A549 (cell line): ENCODE data around the gene SPIN1. TPM values are rescaled to one million over a fixed set of nuclear protein-coding genes. Genes with fewer than 3 reads are reported as not detected.
"Not testable (repeated sequence)": the region's sequence is repeated elsewhere in the genome, so short reads cannot be mapped to it uniquely, and the experiment has no call there.

Experiments
- ATAC-seq, 2 experiments: fragments of 200-7000 bp in 1 of 2; fragments of >200 bp in 1 of 2; cut with Nextera tagmentation in 1 of 2; cut with Tn5 transposase in 1 of 2; 3 replicates each; pipeline versions ENCODE4 v1.8.0 to v1.9.1; 2018 to 2020; ENCODE audit warnings: mild to moderate bottlenecking in 1 of 2, moderate library complexity in 1 of 2
- CTCF ChIA-PET: fragments of 300-600 bp; sonication (Branson Sonifier 250); formaldehyde crosslinking; extraction: SDS; loops from one replicate; lab custom pipeline; 2021; ENCODE audit warnings: antibody characterized with exemption, inconsistent platforms; lab: Yijun Ruan, JAX
- POLR2A ChIA-PET: fragments of 350-600 bp; formaldehyde crosslinking; extraction: SDS; loops from one replicate; lab custom pipeline; 2021; ENCODE audit warnings: antibody characterized with exemption, inconsistent platforms; lab: Yijun Ruan, JAX
- DNase-seq, 2 experiments: peaks; one replicate each; pipeline versions ENCODE4 v3.0.0 to v3.0.0-alpha.2; 2011 to 2016; ENCODE audit warnings: low read depth in 1 of 2, low spot score in 1 of 2
- FAIRE-seq: peaks from 2 replicates; lab custom pipeline; 2011; peaks lifted over from hg19 to GRCh38; lab: Jason Lieb, UNC
- H3K27ac ChIP-seq, 2 experiments: fragments of >200 bp; sonication (Bioruptor Twin); formaldehyde crosslinking; 3 replicates each; pipeline ENCODE4 v1.5.1; 2016 to 2017
- H3K4me1 ChIP-seq: fragments of >200 bp; sonication (Bioruptor Twin); formaldehyde crosslinking; 3 replicates; pipeline ENCODE4 v1.6.1; 2016
- H3K4me2 ChIP-seq: fragments of >200 bp; sonication (Bioruptor Twin); formaldehyde crosslinking; 3 replicates; pipeline ENCODE4 v1.6.1; 2016
- H3K4me3 ChIP-seq: fragments of >200 bp; sonication (Bioruptor Twin); formaldehyde crosslinking; 3 replicates; pipeline ENCODE4 v1.5.1; 2016
- H3K9me3 ChIP-seq: fragments of >200 bp; sonication (Bioruptor Twin); formaldehyde crosslinking; 3 replicates; pipeline ENCODE4 v1.6.1; 2016
- BHLHE40 ChIP-seq: IDR thresholded peaks from 2 replicates; pipeline ENCODE4 v1.6.1; 2012; ENCODE audit warnings: low read depth, low read length, inconsistent platforms
- CBX2 ChIP-seq: fragments of 200-600 bp; sonication (generic); IDR thresholded peaks from 2 replicates; pipeline ENCODE4 v1.6.1; 2016; ENCODE audit warnings: low read depth, mild to moderate bottlenecking, borderline replicate concordance
- CHD2 ChIP-seq: fragments of 150-350 bp; IDR thresholded peaks from 2 replicates; pipeline ENCODE4 v1.6.1; 2014; ENCODE audit warnings: low read length; ENCODE audit not compliant: partially characterized antibody
- CHD4 ChIP-seq: fragments of 200-600 bp; sonication (generic); IDR thresholded peaks from 2 replicates; pipeline ENCODE4 v1.6.1; 2016; ENCODE audit warnings: antibody characterized with exemption, mild to moderate bottlenecking, borderline replicate concordance
- FOSB ChIP-seq: fragments of 250-450 bp; sonication (Bioruptor Pico); IDR thresholded peaks from 2 replicates; pipeline ENCODE4 v1.5.0; 2020; ENCODE audit warnings: mild to moderate bottlenecking, moderate library complexity
- MYC ChIP-seq: IDR thresholded peaks from 2 replicates; pipeline ENCODE4 v1.6.1; 2012; ENCODE audit warnings: mild to moderate bottlenecking, inconsistent platforms, low read length, improper control_type of control experiment, borderline replicate concordance
- NFE2L2 ChIP-seq: fragments of 150-350 bp; conservative IDR thresholded peaks from 2 replicates; pipeline ENCODE4 v1.6.1; 2014; ENCODE audit warnings: low read length
- RARB ChIP-seq: fragments of 250-450 bp; sonication (Bioruptor Pico); IDR thresholded peaks from 2 replicates; pipeline ENCODE4 v1.8.0; 2021; ENCODE audit warnings: mild to moderate bottlenecking, moderate library complexity
- RFX5 ChIP-seq: fragments of 450-650 bp; IDR thresholded peaks from 2 replicates; pipeline ENCODE4 v1.7.1; 2014; ENCODE audit warnings: antibody characterized with exemption, mild to moderate bottlenecking, moderate library complexity
- TFCP2L1 ChIP-seq: fragments of 250-450 bp; sonication (Bioruptor Pico); IDR thresholded peaks from 2 replicates; pipeline ENCODE4 v1.5.0; 2021; ENCODE audit warnings: mild to moderate bottlenecking
- ZSCAN20 ChIP-seq: fragments of 250-450 bp; sonication (Bioruptor Pico); IDR thresholded peaks from 2 replicates; pipeline ENCODE4 v1.8.0; 2022; ENCODE audit warnings: mild to moderate bottlenecking, moderate library complexity
- WGBS: methylation state at CpG from one replicate; pipeline ENCODE4 v1.1.6; 2017; ENCODE audit errors: missing lambda C conversion rate; 5-methylcytosine and 5-hydroxymethylcytosine counted together
- polyA plus RNA-seq, 4 experiments: library from polyadenylated mRNA; depleted of rRNA in 3 of 4; stranded (reverse); fragments of >200 nt; fragmentation: RNase III in 1 of 4; extraction: RNeasy Plus Mini Kit Qiagen cat#74134 plus additional on column Dnase treatment in 1 of 4; gene quantifications; 2 replicates in 3 of 4; 3 replicates in 1 of 4; pipeline ENCODE4 v1.2.3, GENCODE V29; 2011 to 2017
- TF ChIP-seq, protein P1 (sequence below): fragments of >200 bp; sonication (Bioruptor Twin); formaldehyde crosslinking; IDR thresholded peaks from 2 replicates; pipeline ENCODE4 v1.6.1; 2016
- TF ChIP-seq, protein P2 (sequence below): fragments of 200-600 bp; sonication (generic); IDR thresholded peaks from 2 replicates; pipeline ENCODE4 v1.6.1; 2016; ENCODE audit warnings: antibody characterized with exemption, mild to moderate bottlenecking, moderate library complexity

SPIN1 gene
- polyA plus RNA-seq, 2 of the 4 experiments (the other 2 are of a cell fraction) = 47.8 to 83.9 TPM

GRCh38 chr9:88388203-88388885 is at the start of gene SPIN1 (continued):
- TF ChIP-seq MYC = no peak
- no peak for TF ChIP-seq NFE2L2
- TF ChIP-seq, protein P1, sequence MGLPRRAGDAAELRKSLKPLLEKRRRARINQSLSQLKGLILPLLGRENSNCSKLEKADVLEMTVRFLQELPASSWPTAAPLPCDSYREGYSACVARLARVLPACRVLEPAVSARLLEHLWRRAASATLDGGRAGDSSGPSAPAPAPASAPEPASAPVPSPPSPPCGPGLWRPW = no peak
- no peak for TF ChIP-seq TFCP2L1 (CRISPR knock-in tag)
- TF ChIP-seq, all 56 proteins: peak for 6

DNA sequence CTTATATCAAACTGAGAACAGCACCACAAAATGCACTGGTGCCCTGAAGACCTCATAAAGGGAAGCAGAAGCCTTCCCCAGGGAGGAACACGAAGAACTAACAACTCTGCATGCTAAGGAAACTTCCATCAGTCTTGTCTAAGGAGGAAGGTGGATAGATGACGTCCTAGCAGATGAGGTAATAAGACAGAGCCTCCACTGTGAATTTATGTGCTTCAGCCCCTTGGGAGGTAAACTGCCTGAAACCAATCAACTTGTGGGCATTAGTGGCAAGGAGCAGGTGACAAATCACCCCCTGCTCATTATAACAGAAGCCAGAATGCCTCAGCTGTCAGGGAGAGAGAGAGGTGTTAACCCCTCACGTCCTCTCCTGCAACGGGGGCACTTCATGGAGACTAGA is 48.9 kb upstream of the SPIN1 start:
- no peak for ATAC-seq

DNA sequence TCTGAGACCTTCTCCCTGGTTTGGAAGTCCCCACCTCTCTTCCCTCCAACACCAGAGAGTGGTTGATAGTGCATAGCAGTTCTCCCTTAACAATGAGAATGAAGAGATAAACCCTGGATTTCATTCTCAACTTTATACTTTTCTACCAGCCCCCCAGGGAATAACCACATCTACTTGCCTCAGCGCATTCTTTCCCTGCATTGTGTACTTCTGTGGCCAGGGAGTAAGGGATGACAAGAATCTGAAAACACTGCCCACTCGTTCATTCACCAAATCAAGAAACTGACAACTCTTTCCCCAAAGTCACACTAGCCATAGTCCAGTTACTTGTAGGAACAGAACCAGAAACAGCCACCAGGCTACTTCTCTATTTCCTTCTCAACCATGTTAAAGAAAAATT is 46.0 kb upstream of the SPIN1 start:
- Histone ChIP-seq H3K4me1 (no peaks in the 10 kb centered on the region), H3K9me3 (no peaks in the 10 kb centered on the region), H3K4me2 (no peak overlapping the region), H3K4me3 (no peak overlapping the region)
- DNase-seq = no peak
- ATAC-seq = no peak
- 73% methylated on average over 2 of the region's 2 CpGs for WGBS
- TF ChIP-seq RARB (CRISPR knock-in tag) = no peak
- TF ChIP-seq, protein P2, sequence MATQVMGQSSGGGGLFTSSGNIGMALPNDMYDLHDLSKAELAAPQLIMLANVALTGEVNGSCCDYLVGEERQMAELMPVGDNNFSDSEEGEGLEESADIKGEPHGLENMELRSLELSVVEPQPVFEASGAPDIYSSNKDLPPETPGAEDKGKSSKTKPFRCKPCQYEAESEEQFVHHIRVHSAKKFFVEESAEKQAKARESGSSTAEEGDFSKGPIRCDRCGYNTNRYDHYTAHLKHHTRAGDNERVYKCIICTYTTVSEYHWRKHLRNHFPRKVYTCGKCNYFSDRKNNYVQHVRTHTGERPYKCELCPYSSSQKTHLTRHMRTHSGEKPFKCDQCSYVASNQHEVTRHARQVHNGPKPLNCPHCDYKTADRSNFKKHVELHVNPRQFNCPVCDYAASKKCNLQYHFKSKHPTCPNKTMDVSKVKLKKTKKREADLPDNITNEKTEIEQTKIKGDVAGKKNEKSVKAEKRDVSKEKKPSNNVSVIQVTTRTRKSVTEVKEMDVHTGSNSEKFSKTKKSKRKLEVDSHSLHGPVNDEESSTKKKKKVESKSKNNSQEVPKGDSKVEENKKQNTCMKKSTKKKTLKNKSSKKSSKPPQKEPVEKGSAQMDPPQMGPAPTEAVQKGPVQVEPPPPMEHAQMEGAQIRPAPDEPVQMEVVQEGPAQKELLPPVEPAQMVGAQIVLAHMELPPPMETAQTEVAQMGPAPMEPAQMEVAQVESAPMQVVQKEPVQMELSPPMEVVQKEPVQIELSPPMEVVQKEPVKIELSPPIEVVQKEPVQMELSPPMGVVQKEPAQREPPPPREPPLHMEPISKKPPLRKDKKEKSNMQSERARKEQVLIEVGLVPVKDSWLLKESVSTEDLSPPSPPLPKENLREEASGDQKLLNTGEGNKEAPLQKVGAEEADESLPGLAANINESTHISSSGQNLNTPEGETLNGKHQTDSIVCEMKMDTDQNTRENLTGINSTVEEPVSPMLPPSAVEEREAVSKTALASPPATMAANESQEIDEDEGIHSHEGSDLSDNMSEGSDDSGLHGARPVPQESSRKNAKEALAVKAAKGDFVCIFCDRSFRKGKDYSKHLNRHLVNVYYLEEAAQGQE = no peak
- no peak for TF ChIP-seq BHLHE40
- TF ChIP-seq, all 56 proteins: peak for 0
- no peak for FAIRE-seq
- ChIA-PET POLR2A (no interaction called here), CTCF (no interaction called here)
- H3K27ac ChIP-seq = no peak overlapping the region

More for the DNA sequence above, 48.9 kb upstream of the SPIN1 start:
- DNase-seq (no peak), FAIRE-seq (no peak)
- TF ChIP-seq CBX2 (no peak), ZSCAN20 (CRISPR knock-in tag) (no peak), RFX5 (no peak)
- no peaks in the 10 kb centered on the region for H3K4me1 ChIP-seq
- H3K4me3 ChIP-seq = no peak overlapping the region
- ChIA-PET POLR2A (no interaction called here), CTCF (no interaction called here)
- H3K9me3 ChIP-seq = no peaks in the 10 kb centered on the region
- H3K4me2 ChIP-seq = no peak overlapping the region
- H3K27ac ChIP-seq = no peak overlapping the region
- 47% methylated on average over 4 of the region's 4 CpGs for WGBS

DNA sequence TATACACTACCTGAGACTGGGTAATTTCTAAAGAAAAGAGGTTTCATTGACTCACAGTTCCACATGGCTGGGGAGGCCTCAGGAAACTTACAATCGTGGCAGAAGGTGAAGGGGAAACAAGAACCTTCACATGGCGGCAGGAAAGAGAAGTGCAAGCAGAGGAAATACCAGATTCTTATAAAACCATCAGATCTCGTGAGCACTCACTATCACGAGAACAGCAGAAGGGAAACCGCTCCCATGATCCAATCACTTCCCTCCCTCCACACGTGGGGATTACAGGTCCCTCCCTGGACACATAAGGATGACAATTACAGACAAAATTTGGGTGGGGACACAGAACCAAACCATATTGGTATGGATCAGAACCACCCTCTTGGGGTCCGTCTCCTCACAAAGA is 44.2 kb upstream of the SPIN1 start:
- WGBS = 72% methylated on average over 7 of the region's 7 CpGs
- no peaks in the 10 kb centered on the region for H3K9me3 ChIP-seq
- POLR2A ChIA-PET = no interaction called here
- no peaks in the 10 kb centered on the region for H3K4me1 ChIP-seq
- H3K27ac ChIP-seq = no peak overlapping the region
- ATAC-seq (no peak), FAIRE-seq (no peak), DNase-seq (no peak)
- no peak for TF ChIP-seq FOSB (CRISPR knock-in tag)
- TF ChIP-seq CHD4 = no peak
- no peak for TF ChIP-seq CHD2
- CTCF ChIA-PET = no interaction called here
- no peak overlapping the region for H3K4me3 ChIP-seq
- no peak overlapping the region for H3K4me2 ChIP-seq

- H3K4me2 ChIP-seq, H3K27ac ChIP-seq, DNase-seq, H3K4me3 ChIP-seq, CTCF ChIA-PET, POLR2A ChIA-PET, FAIRE-seq, ATAC-seq, H3K4me1 ChIP-seq, H3K9me3 ChIP-seq: not testable (repeated sequence)
- 79% methylated on average over 5 of the region's 5 CpGs for WGBS
These were observed 37.9 kb upstream of the SPIN1 start for GRCh38 chr9:88350354-88350753.
